ENCODE data around the gene OR5K3.

The OR5K3 gene

GRCh38 chr3:98404010-98404409 is 13.5 kb downstream of the OR5K3 start:
- H3K4me3 ChIP-seq (ENCODE audit: low read length): no peak overlapping the region
- no peak for DNase-seq (ENCODE audit: low read depth, low spot score)

GRCh38 chr3:98406034-98406433 is 15.6 kb downstream of the OR5K3 start:
- DNase-seq (ENCODE audit: low read depth, low spot score): no peak
- no peak overlapping the region for H3K4me3 ChIP-seq (ENCODE audit: low read length)

- no peak overlapping the region for H3K4me3 ChIP-seq (ENCODE audit: low read length)
- no peak for DNase-seq (ENCODE audit: low read depth, low spot score)
Measured at GRCh38 chr3:98432575-98432974, 42.1 kb downstream of the OR5K3 start.

- no peak overlapping the region for H3K4me3 ChIP-seq (ENCODE audit: low read length)
- DNase-seq (ENCODE audit: low read depth, low spot score): no peak
Measured at GRCh38 chr3:98433764-98434163, 43.3 kb downstream of the OR5K3 start.

- DNase-seq (ENCODE audit: low read depth, low spot score): no peak
- no peak overlapping the region for H3K4me3 ChIP-seq (ENCODE audit: low read length)
Measured at GRCh38 chr3:98434412-98434811, 43.9 kb downstream of the OR5K3 start.

GRCh38 chr3:98440283-98440682 is 49.8 kb downstream of the OR5K3 start:
- DNase-seq (ENCODE audit: low read depth, low spot score): no peak
- no peak overlapping the region for H3K4me3 ChIP-seq (ENCODE audit: low read length)

Measured in Jurkat, Clone E6-1 (cell line).